AG09319 (cell line): ENCODE results near the gene HELLS.
"Not testable (repeated sequence)": the region's sequence is repeated elsewhere in the genome, so short reads cannot be mapped to it uniquely, and the experiment has no call there.

Experiments used
- DNase-seq: peaks from one replicate; pipeline ENCODE4 v3.0.0-alpha.2; 2010; ENCODE audit warnings: low read depth; ENCODE audit errors: extremely low read depth
- CTCF ChIP-seq: IDR thresholded peaks from 2 replicates; pipeline ENCODE4 v1.5.1; 2011; ENCODE audit warnings: low read depth, mild to moderate bottlenecking, inconsistent platforms, low read length, moderate library complexity

The HELLS gene

GRCh38 chr10:94545391-94546048 is at the start of gene HELLS:
TSS of gene HELLS (plus strand) at chr10:94545788. CDS start at chr10:94545922, 134 bp downstream.
- DNase-seq = peak; percentile 45
- TF ChIP-seq CTCF = no peak

GRCh38 chr10:94496010-94496409 is 49.6 kb upstream of the HELLS start:
- DNase-seq = no peak
- no peak for TF ChIP-seq CTCF

GRCh38 chr10:94496646-94497045 is 48.9 kb upstream of the HELLS start:
- DNase-seq = no peak
- no peak for TF ChIP-seq CTCF

- peak; percentile 38 for TF ChIP-seq CTCF
- DNase-seq = no peak
Measured at GRCh38 chr10:94500063-94500462, 45.5 kb upstream of the HELLS start.

- TF ChIP-seq CTCF = no peak
Measured at GRCh38 chr10:94521276-94522250, 24.0 kb upstream of the HELLS start.

GRCh38 chr10:94524146-94524545 is 21.4 kb upstream of the HELLS start:
- DNase-seq = no peak
- no peak for TF ChIP-seq CTCF

More at GRCh38 chr10:94521276-94522250, 24.0 kb upstream of the HELLS start:
- no peak for DNase-seq

- DNase-seq = no peak
- TF ChIP-seq CTCF = no peak
Measured at GRCh38 chr10:94524711-94525110, 20.9 kb upstream of the HELLS start.

- DNase-seq = not testable (repeated sequence)
Measured at GRCh38 chr10:94531550-94531949, 14.0 kb upstream of the HELLS start.
